Mesendoderm (in vitro differentiated cells): ENCODE results near the gene ISG20.

Experiments used
- DNase-seq: peaks from one replicate; pipeline ENCODE4 v3.0.0; 2013
- H2AK5ac ChIP-seq: 2 replicates; pipeline ENCODE4 v1.6.1; 2013; ENCODE audit warnings: low read length, inconsistent platforms
- H2BK120ac ChIP-seq: 2 replicates; pipeline ENCODE4 v1.6.1; 2013; ENCODE audit warnings: low read depth, mild to moderate bottlenecking, low read length, moderate library complexity, mixed read lengths
- H2BK15ac ChIP-seq: replicated peaks from 2 replicates; pipeline ENCODE4 v1.6.1; 2013; ENCODE audit warnings: low read depth, mild to moderate bottlenecking, moderate library complexity
- H2BK5ac ChIP-seq: 2 replicates; pipeline ENCODE4 v1.6.1; 2013; ENCODE audit warnings: low read length, inconsistent platforms
- H3K18ac ChIP-seq: 2 replicates; pipeline ENCODE4 v1.6.1; 2013; ENCODE audit warnings: mild to moderate bottlenecking, low read length, mixed read lengths
- H3K23ac ChIP-seq: one replicate; pipeline ENCODE4 v1.6.1; 2013; ENCODE audit warnings: low read length
- H3K27ac ChIP-seq: 2 replicates; pipeline ENCODE4 v1.5.1; 2013; ENCODE audit warnings: low read depth, mild to moderate bottlenecking, inconsistent platforms, low read length, moderate library complexity
- H3K27me3 ChIP-seq: 2 replicates; pipeline ENCODE4 v1.6.1; 2013; ENCODE audit warnings: low read length, control low read depth, mild to moderate bottlenecking, inconsistent platforms; ENCODE audit not compliant: insufficient read depth, poor library complexity
- H3K36me3 ChIP-seq: 2 replicates; pipeline ENCODE4 v1.6.1; 2013; ENCODE audit warnings: low read length, inconsistent platforms; ENCODE audit not compliant: control insufficient read depth, insufficient read depth
- H3K4ac ChIP-seq: one replicate; pipeline ENCODE4 v1.6.1; 2013; ENCODE audit warnings: low read depth, mild to moderate bottlenecking, low read length, moderate library complexity
- H3K4me1 ChIP-seq: 2 replicates; pipeline ENCODE4 v1.6.1; 2013; ENCODE audit warnings: low read depth, low read length, inconsistent platforms; ENCODE audit not compliant: control insufficient read depth
- H3K4me2 ChIP-seq: 2 replicates; pipeline ENCODE4 v1.6.1; 2013; ENCODE audit warnings: low read length
- H3K4me3 ChIP-seq: 2 replicates; pipeline ENCODE4 v1.5.1; 2013; ENCODE audit warnings: mild to moderate bottlenecking, low read length
- H3K56ac ChIP-seq: one replicate; pipeline ENCODE4 v1.6.1; 2013; ENCODE audit warnings: low read length
- H3K79me1 ChIP-seq: 2 replicates; pipeline ENCODE4 v1.6.1; 2013; ENCODE audit warnings: low read length, inconsistent platforms
- H3K79me2 ChIP-seq: 2 replicates; pipeline ENCODE4 v1.6.1; 2013; ENCODE audit warnings: mild to moderate bottlenecking, low read length; ENCODE audit not compliant: control insufficient read depth, insufficient read depth
- H3K9ac ChIP-seq: 2 replicates; pipeline ENCODE4 v1.6.1; 2013; ENCODE audit warnings: low read length, inconsistent platforms
- H4K5ac ChIP-seq: one replicate; pipeline ENCODE4 v1.6.1; 2013; ENCODE audit warnings: low read length
- H4K8ac ChIP-seq: one replicate; pipeline ENCODE4 v1.6.1; 2013; ENCODE audit warnings: low read depth, mild to moderate bottlenecking, control low read depth, low read length, moderate library complexity
- WGBS: extraction: QIAGEN DNeasy Blood & Tissue Kit; methylation state at CpG from one replicate; pipeline ENCODE4 v1.1.7; 2013; ENCODE audit warnings: low lambda C conversion rate, missing lambda C conversion rate; ENCODE audit not compliant: insufficient coverage; ENCODE audit errors: extremely low coverage; 5-methylcytosine and 5-hydroxymethylcytosine counted together

The ISG20 gene

DNA sequence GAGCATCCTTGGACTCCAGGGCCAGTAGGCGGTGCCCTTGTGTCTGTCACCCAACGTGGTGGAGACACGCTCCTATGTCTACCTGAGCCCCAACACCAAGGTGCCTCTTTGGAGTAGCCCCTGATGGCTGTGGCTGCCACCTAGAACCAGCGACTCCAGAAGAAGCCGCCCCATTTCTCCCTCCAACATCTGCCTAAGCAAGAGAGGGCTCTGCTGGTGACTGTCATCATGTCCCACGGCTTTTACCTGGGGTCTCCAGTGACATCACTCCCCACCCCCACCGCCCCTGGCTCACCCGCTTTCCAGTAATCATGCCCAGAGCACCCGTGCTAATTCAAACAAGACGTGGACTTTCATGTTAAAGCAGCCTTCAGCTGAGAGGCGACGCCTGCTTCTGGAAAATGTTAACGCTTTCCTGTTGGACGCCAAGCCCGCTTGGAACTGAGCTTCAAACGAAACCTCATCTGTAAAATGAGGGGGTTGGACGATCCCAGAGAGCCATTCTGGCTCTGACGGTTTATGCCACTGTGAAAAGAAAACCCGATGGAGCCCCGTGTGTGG is 57.0 kb downstream of the ISG20 start:
- H2BK120ac ChIP-seq, result no peak overlapping the region
- H2BK15ac ChIP-seq, result no peak overlapping the region
- no peak overlapping the region for H3K18ac ChIP-seq
- no peak overlapping the region for H3K23ac ChIP-seq
- H3K4me2 ChIP-seq, result no peak overlapping the region
- DNase-seq, result no peak
- no peaks in the 10 kb centered on the region for H3K79me2 ChIP-seq
- WGBS, result no CpG with 5 or more reads among the region's 20 CpGs
- H3K36me3 ChIP-seq, result no peaks in the 10 kb centered on the region
- no peak overlapping the region for H2AK5ac ChIP-seq
- H4K8ac ChIP-seq, result no peak overlapping the region
- H3K56ac ChIP-seq, result no peak overlapping the region
- no peaks in the 10 kb centered on the region for H3K79me1 ChIP-seq
- no peaks in the 10 kb centered on the region for H3K4me1 ChIP-seq
- no peak overlapping the region for H3K27ac ChIP-seq
- H4K5ac ChIP-seq, result no peak overlapping the region
- no peak overlapping the region for H3K4ac ChIP-seq
- H3K27me3 ChIP-seq, result no peaks in the 10 kb centered on the region
- H2BK5ac ChIP-seq, result no peak overlapping the region
- H3K4me3 ChIP-seq, result no peak overlapping the region
- H3K9ac ChIP-seq, result no peak overlapping the region

DNA sequence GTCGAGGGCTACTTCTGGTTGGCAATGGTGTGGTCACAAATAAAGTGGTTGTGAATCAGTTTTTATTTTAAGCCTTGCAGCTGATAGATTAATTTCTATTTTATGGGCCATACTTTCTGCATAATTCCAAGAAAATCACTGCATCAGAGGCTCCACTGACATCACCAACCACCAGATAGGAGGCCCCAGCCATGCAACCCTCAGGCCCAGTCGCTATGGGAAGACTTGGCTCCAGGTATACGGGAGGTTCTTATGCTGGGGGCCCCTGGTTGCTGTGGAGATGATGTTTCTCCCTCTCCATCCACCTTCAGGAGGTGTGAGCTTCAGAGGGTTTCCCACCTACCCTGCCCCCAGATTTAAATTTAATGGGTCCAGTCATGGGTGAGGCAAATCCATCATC is 57.4 kb downstream of the ISG20 start:
- DNase-seq, result no peak
- no peak overlapping the region for H2AK5ac ChIP-seq
- H3K4me3 ChIP-seq, result no peak overlapping the region
- H4K5ac ChIP-seq, result no peak overlapping the region
- no peaks in the 10 kb centered on the region for H3K27me3 ChIP-seq
- no peak overlapping the region for H2BK5ac ChIP-seq
- no peak overlapping the region for H3K4me2 ChIP-seq
- no peaks in the 10 kb centered on the region for H3K79me1 ChIP-seq
- no peaks in the 10 kb centered on the region for H3K4me1 ChIP-seq
- H3K36me3 ChIP-seq, result no peaks in the 10 kb centered on the region
- H2BK15ac ChIP-seq, result no peak overlapping the region
- H2BK120ac ChIP-seq, result no peak overlapping the region
- H3K9ac ChIP-seq, result no peak overlapping the region
- no peak overlapping the region for H3K18ac ChIP-seq
- H3K56ac ChIP-seq, result no peak overlapping the region
- H3K79me2 ChIP-seq, result no peaks in the 10 kb centered on the region
- no CpG with 5 or more reads among the region's 3 CpGs for WGBS
- no peak overlapping the region for H3K27ac ChIP-seq
- H3K4ac ChIP-seq, result no peak overlapping the region
- no peak overlapping the region for H4K8ac ChIP-seq
- no peak overlapping the region for H3K23ac ChIP-seq

DNA sequence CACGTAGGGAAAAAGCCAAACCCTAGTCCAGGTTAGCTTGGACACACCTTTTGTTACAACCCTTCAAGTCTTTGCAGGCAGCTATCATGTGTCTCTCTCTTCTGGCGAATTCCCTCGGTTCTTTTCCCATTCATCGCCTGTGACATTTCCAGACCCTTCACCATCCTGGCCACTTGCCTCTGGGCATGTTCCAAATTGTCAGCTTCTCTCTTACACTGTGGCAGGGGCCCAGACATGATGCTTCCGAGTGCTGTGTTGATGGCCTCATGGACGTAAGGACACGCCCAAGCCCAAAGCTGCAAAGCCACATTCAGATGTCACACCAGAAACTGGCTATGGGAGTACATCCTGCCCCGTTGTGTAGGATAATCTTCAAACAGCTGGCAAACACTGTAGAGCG is 58.5 kb downstream of the ISG20 start:
- no peak overlapping the region for H3K4me3 ChIP-seq
- DNase-seq, result no peak
- no peaks in the 10 kb centered on the region for H3K79me2 ChIP-seq
- H2BK5ac ChIP-seq, result no peak overlapping the region
- H4K5ac ChIP-seq, result no peak overlapping the region
- no peaks in the 10 kb centered on the region for H3K4me1 ChIP-seq
- H3K27ac ChIP-seq, result no peak overlapping the region
- no peak overlapping the region for H3K56ac ChIP-seq
- H3K36me3 ChIP-seq, result no peaks in the 10 kb centered on the region
- no peak overlapping the region for H3K4me2 ChIP-seq
- no peak overlapping the region for H2BK15ac ChIP-seq
- no peaks in the 10 kb centered on the region for H3K27me3 ChIP-seq
- no peak overlapping the region for H2AK5ac ChIP-seq
- no peaks in the 10 kb centered on the region for H3K79me1 ChIP-seq
- H3K18ac ChIP-seq, result no peak overlapping the region
- H3K9ac ChIP-seq, result no peak overlapping the region
- H2BK120ac ChIP-seq, result no peak overlapping the region
- no peak overlapping the region for H3K23ac ChIP-seq
- H3K4ac ChIP-seq, result no peak overlapping the region
- no peak overlapping the region for H4K8ac ChIP-seq
- no CpG with 5 or more reads among the region's 9 CpGs for WGBS

DNA sequence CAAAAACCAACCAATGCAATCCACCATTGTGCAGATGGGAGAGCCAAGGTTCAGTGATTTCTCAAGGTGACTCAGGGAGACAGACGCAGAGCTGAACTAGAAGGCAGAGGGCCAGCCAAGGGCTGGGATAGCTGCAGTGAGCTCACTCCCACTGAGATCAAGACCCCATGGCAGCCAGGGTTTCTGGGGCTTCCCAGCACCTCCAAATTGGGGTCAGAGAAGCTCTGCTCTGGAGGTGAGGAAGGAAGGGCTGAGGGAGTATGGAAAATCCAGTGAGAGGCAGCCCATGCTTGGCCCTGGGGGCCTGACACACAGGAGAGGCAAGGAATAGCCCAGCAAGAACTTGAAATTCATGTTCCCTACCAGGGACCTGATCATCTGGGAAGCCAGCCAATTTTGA is 61.0 kb downstream of the ISG20 start:
- H4K8ac ChIP-seq, result no peak overlapping the region
- H2AK5ac ChIP-seq, result no peak overlapping the region
- H3K23ac ChIP-seq, result no peak overlapping the region
- WGBS, result no CpG with 5 or more reads among the region's 1 CpG
- H3K79me2 ChIP-seq, result no peaks in the 10 kb centered on the region
- H3K27me3 ChIP-seq, result peaks cover 6% of the 10 kb centered on the region
- no peak overlapping the region for H3K9ac ChIP-seq
- H2BK5ac ChIP-seq, result no peak overlapping the region
- H3K36me3 ChIP-seq, result no peaks in the 10 kb centered on the region
- no peak overlapping the region for H3K18ac ChIP-seq
- no peaks in the 10 kb centered on the region for H3K4me1 ChIP-seq
- no peak overlapping the region for H2BK120ac ChIP-seq
- H3K4me2 ChIP-seq, result no peak overlapping the region
- no peak overlapping the region for H2BK15ac ChIP-seq
- H3K27ac ChIP-seq, result no peak overlapping the region
- H3K79me1 ChIP-seq, result no peaks in the 10 kb centered on the region
- no peak overlapping the region for H3K56ac ChIP-seq
- no peak overlapping the region for H4K5ac ChIP-seq
- H3K4ac ChIP-seq, result no peak overlapping the region
- no peak overlapping the region for H3K4me3 ChIP-seq
- DNase-seq, result no peak

DNA sequence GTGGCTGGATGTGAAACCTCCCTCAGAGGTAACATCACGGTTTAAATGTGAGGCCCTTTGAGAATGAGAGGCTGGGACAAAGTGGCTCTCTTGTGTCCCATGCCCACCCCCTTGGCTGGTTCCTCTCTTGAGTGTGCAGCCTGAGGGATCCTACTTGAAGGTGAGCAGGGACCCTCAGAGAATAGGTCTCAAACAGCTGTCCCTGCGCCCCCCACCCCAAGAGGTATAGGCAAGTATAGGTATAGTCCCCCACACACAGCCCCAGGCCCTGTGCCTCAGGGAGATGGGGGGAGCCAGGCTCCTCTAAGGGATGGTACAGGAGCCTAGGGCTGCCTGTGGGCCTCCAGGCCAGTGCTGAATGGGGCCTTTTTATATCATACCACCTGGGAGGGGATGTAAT is 61.9 kb downstream of the ISG20 start:
- no peak overlapping the region for H3K23ac ChIP-seq
- H2AK5ac ChIP-seq, result no peak overlapping the region
- DNase-seq, result no peak
- no peak overlapping the region for H3K18ac ChIP-seq
- H3K27me3 ChIP-seq, result peaks cover 7% of the 10 kb centered on the region
- no peak overlapping the region for H3K4me2 ChIP-seq
- H3K4me3 ChIP-seq, result no peak overlapping the region
- no peak overlapping the region for H2BK120ac ChIP-seq
- H3K27ac ChIP-seq, result no peak overlapping the region
- no peaks in the 10 kb centered on the region for H3K4me1 ChIP-seq
- H3K56ac ChIP-seq, result no peak overlapping the region
- no peak overlapping the region for H2BK5ac ChIP-seq
- WGBS, result no CpG with 5 or more reads among the region's 2 CpGs
- H2BK15ac ChIP-seq, result no peak overlapping the region
- no peaks in the 10 kb centered on the region for H3K79me2 ChIP-seq
- no peaks in the 10 kb centered on the region for H3K79me1 ChIP-seq
- no peak overlapping the region for H3K9ac ChIP-seq
- no peak overlapping the region for H4K8ac ChIP-seq
- no peaks in the 10 kb centered on the region for H3K36me3 ChIP-seq
- no peak overlapping the region for H4K5ac ChIP-seq
- no peak overlapping the region for H3K4ac ChIP-seq

DNA sequence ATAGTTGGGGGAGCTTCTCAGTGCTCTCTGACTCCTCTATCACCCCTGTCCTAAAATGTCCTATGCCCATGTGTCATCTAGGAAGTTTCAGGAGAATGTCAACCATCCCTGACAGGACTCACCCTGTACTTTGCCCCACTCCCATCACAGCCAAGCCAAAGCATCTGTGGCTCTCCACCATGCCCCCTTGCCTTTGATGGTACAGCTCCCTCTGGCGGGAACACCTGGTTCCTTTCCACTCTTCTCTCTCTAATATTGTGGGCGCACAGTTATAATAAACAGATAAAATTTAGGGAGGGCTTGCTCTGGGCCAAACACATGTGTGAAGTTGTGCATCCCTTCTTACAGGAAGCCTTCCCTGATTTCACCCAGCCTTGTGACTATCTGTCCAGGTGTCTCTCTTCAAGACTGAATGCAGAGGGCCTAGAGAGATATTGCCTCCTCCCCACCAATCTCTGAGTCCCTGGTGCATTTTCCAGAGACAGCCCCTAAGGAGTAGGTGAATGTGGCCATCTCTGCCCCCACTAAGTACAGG is 62.8 kb downstream of the ISG20 start:
- Histone ChIP-seq H2BK120ac (no peak overlapping the region), H3K27ac (no peak overlapping the region), H4K5ac (no peak overlapping the region), H3K4ac (no peak overlapping the region), H3K4me3 (no peak overlapping the region), H2BK15ac (no peak overlapping the region), H2BK5ac (no peak overlapping the region), H3K27me3 (peaks cover 7% of the 10 kb centered on the region), H3K56ac (no peak overlapping the region), H3K4me2 (no peak overlapping the region), H2AK5ac (no peak overlapping the region), H4K8ac (no peak overlapping the region), H3K23ac (no peak overlapping the region), H3K79me1 (no peaks in the 10 kb centered on the region), H3K79me2 (no peaks in the 10 kb centered on the region), H3K36me3 (no peaks in the 10 kb centered on the region), H3K4me1 (no peaks in the 10 kb centered on the region), H3K18ac (no peak overlapping the region), H3K9ac (no peak overlapping the region)
- DNase-seq, result peak; percentile 36
- WGBS, result no CpG with 5 or more reads among the region's 2 CpGs
